ENCODE measurements around the gene ASB1.
A peak's percentile ranks its signal among the peaks of the same experiment; 100 is the strongest.

ASB1 gene

GRCh38 chr2:238492840-238493239 lies 66.1 kb downstream of the ASB1 start:
- no peaks in the 10 kb centered on the region for H3K9me2 ChIP-seq (replicated peaks; ENCODE audit: insufficient read depth, low read length)
- no peaks in the 10 kb centered on the region for H3K79me2 ChIP-seq (ENCODE audit: insufficient read depth, low read length)
- TF ChIP-seq EZH2phosphoT487 (conservative IDR thresholded peaks at IDR 0.05; ENCODE audit: low read length) (no peak), CTCF (IDR thresholded peaks at IDR 0.05; ENCODE audit: insufficient read depth, low read length, poor library complexity, severe bottlenecking) (no peak)
- no peak overlapping the region for H3K4me3 ChIP-seq (ENCODE audit: insufficient read depth, low read length, poor library complexity, severe bottlenecking)
- H3K27me3 ChIP-seq (ENCODE audit: low read length) = no peaks in the 10 kb centered on the region
- no peaks in the 10 kb centered on the region for H3F3A ChIP-seq (ENCODE audit: insufficient read depth)
- H4K20me1 ChIP-seq (ENCODE audit: low read depth, low read length) = no peaks in the 10 kb centered on the region
- no peaks in the 10 kb centered on the region for H3K36me3 ChIP-seq (ENCODE audit: low read length)
- no peak overlapping the region for H3K9ac ChIP-seq (ENCODE audit: low read length)
- no peak overlapping the region for H2AFZ ChIP-seq (ENCODE audit: low read depth, low read length, severe bottlenecking)
- no peak overlapping the region for H3K27ac ChIP-seq (ENCODE audit: low read depth, low read length)
- H3K4me2 ChIP-seq (ENCODE audit: low read depth, low read length, poor library complexity, severe bottlenecking) = no peak overlapping the region
- H3K9me3 ChIP-seq (ENCODE audit: insufficient read depth, low read length) = no peaks in the 10 kb centered on the region

- TF ChIP-seq CTCF (IDR thresholded peaks at IDR 0.05; ENCODE audit: insufficient read depth, low read length, poor library complexity, severe bottlenecking) (no peak), EZH2phosphoT487 (conservative IDR thresholded peaks at IDR 0.05; ENCODE audit: low read length) (no peak)
- Histone ChIP-seq H3F3A (ENCODE audit: insufficient read depth) (no peaks in the 10 kb centered on the region), H3K9ac (ENCODE audit: low read length) (no peak overlapping the region), H3K27ac (ENCODE audit: low read depth, low read length) (no peak overlapping the region), H3K27me3 (ENCODE audit: low read length) (no peaks in the 10 kb centered on the region), H2AFZ (ENCODE audit: low read depth, low read length, severe bottlenecking) (no peak overlapping the region), H3K4me2 (ENCODE audit: low read depth, low read length, poor library complexity, severe bottlenecking) (no peak overlapping the region), H3K4me3 (ENCODE audit: insufficient read depth, low read length, poor library complexity, severe bottlenecking) (no peak overlapping the region), H3K79me2 (ENCODE audit: insufficient read depth, low read length) (no peaks in the 10 kb centered on the region), H3K9me3 (ENCODE audit: insufficient read depth, low read length) (no peaks in the 10 kb centered on the region), H3K9me2 (replicated peaks; ENCODE audit: insufficient read depth, low read length) (no peaks in the 10 kb centered on the region), H3K36me3 (ENCODE audit: low read length) (no peaks in the 10 kb centered on the region), H4K20me1 (ENCODE audit: low read depth, low read length) (no peaks in the 10 kb centered on the region)
Observed at GRCh38 chr2:238493411-238493810, 66.7 kb downstream of the ASB1 start.

GRCh38 chr2:238493880-238494572 lies 67.3 kb downstream of the ASB1 start:
- H3K9me3 ChIP-seq (ENCODE audit: insufficient read depth, low read length) = no peaks in the 10 kb centered on the region
- TF ChIP-seq EZH2phosphoT487 (conservative IDR thresholded peaks at IDR 0.05; ENCODE audit: low read length) (no peak), CTCF (IDR thresholded peaks at IDR 0.05; ENCODE audit: insufficient read depth, low read length, poor library complexity, severe bottlenecking) (no peak)
- H2AFZ ChIP-seq (ENCODE audit: low read depth, low read length, severe bottlenecking) = no peak overlapping the region
- no peaks in the 10 kb centered on the region for H3K9me2 ChIP-seq (replicated peaks; ENCODE audit: insufficient read depth, low read length)
- H3K36me3 ChIP-seq (ENCODE audit: low read length) = no peaks in the 10 kb centered on the region
- no peaks in the 10 kb centered on the region for H4K20me1 ChIP-seq (ENCODE audit: low read depth, low read length)
- H3K27me3 ChIP-seq (ENCODE audit: low read length) = no peaks in the 10 kb centered on the region
- H3K4me2 ChIP-seq (ENCODE audit: low read depth, low read length, poor library complexity, severe bottlenecking) = peak overlapping the region; percentile 23
- no peak overlapping the region for H3K27ac ChIP-seq (ENCODE audit: low read depth, low read length)
- H3K79me2 ChIP-seq (ENCODE audit: insufficient read depth, low read length) = no peaks in the 10 kb centered on the region
- no peak overlapping the region for H3K9ac ChIP-seq (ENCODE audit: low read length)
- H3F3A ChIP-seq (ENCODE audit: insufficient read depth) = no peaks in the 10 kb centered on the region
- no peak overlapping the region for H3K4me3 ChIP-seq (ENCODE audit: insufficient read depth, low read length, poor library complexity, severe bottlenecking)

Measured in SU-DHL-6 (cell line).